ENCODE results near the gene ANKFN1. TPM values are rescaled to one million over a fixed set of nuclear protein-coding genes. Genes with fewer than 3 reads are reported as not detected.
"Not testable (repeated sequence)": the region's sequence is repeated elsewhere in the genome, so short reads cannot be mapped to it uniquely, and the experiment has no call there.

The ANKFN1 gene
- total RNA-seq, 1 donor from 2014 or later: 5.5 TPM

GRCh38 chr17:56184650-56185049, 31.4 kb downstream of the ANKFN1 start:
- DNase-seq: no peak

DNA sequence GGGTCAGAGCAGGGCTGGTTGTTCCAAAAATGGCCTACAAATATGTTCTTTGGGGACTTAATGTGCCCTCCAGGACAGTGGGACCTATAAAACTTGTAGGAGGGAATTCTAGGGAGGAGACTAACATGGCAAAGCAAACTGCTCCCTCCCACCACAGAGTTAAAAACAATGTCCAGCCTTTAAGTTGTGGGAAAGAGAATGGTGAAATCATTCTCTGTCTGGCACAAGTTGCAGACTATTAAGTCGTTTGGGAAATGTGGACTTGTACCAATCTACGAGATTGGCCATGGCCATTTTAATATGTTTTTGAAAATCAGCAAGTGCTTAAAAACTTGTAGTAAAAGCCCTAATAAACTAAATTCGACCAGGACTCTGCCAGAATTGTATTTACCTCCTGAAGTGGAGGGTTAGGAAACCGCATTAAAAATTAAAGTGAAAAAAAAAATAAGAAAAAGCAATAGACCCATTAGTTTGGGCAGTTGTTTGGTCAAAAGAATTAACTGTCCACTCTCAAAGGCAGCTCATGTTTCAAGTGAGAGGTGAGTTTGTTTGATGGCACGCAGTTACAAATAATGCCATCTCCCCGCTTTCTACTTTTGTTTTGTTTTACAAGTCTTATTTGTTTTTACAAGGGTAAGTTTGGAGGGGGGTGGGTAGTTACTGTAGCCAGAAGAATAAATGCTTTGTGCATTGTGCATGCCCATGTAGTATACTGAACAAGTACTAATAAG, 32.4 kb downstream of the ANKFN1 start:
- DNase-seq: no peak

DNA sequence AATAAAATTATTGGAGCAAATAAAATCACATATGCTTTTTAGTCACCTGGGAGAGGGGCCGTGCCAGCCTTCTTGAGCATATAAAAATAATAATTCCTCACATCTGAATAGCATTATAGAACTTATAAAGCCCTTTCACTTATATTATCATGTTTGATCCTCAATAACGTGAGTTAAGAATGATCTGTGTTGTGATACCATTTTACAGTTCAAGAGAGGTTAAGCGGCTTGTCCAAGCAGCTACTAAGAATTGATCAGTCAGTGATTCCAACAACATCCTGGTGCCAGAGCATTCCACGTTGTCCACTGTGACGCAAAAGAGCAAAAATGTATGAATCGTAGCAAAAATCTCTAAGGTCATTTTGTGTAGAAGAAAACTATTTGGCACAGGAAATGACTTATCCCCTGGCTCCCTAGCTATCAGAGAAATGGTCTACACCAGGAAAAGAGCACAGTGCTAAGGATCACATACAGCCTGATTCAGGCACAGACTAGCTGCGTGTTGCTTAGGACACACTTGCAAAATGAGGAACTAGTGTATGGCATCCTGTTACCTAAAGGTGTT, 33.0 kb downstream of the ANKFN1 start:
- DNase-seq: peak; percentile 54

DNA sequence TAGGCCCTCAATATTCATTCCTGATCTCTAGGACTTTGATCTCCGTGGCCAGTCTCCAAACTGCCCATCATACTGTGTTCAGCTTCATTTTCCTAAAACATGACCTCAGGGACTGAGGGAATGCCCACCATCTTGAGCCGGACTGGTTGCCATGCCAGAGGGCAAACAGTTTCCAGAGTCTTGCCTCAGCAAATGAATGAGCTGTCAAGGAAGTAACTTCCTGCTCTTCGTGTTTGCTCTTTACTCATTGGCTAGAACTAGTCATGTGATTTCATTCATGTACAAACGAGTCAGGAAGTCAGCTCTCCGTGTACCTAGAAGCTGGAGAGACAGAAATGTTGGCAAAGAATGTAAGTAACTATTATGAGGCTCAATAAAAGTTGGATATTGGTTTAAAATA, 50.2 kb downstream of the ANKFN1 start:
- no peak for DNase-seq

GRCh38 chr17:56206351-56206750, 53.1 kb downstream of the ANKFN1 start:
- DNase-seq: no peak

DNA sequence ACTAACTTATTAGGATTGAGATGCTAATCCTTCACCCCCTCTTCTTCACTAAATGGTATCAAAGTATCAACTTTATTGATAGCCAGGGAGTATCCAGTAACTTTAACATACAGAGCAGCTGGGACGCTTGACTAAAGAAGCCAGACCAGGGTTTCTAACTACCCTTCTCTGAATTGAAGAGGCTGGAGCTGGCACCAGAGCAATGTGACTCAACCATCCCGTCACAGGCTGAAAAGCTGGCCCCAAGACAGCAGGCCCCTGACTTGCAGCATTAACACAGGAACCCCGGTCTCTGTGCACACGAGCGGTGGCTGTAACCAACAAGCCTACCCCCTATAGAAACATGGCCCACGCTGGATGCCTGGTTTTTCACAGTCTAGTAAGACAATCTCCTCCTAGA, 59.8 kb downstream of the ANKFN1 start:
- DNase-seq: no peak

- no peak for DNase-seq
These were observed 64.6 kb downstream of the ANKFN1 start for GRCh38 chr17:56217921-56218320.

DNA sequence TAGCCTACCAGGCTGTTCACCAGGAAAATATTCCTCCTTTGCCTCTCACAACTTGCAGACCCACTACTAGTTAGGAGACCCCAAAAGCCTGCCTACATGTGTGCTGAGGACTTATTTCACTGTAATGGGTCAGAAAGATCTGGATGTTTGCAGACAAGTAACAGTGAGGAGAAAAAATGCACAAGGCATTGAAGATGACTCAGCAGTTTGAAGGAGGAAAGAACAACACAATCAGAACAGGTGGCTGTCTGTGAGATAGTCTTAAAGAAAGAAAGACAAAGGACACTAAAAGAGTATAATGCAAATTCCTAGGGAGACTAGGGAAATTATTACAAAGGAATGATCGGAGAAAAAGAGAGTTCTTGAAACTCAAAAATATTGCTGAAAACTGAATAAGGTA, 69.0 kb downstream of the ANKFN1 start:
- no peak for DNase-seq

DNA sequence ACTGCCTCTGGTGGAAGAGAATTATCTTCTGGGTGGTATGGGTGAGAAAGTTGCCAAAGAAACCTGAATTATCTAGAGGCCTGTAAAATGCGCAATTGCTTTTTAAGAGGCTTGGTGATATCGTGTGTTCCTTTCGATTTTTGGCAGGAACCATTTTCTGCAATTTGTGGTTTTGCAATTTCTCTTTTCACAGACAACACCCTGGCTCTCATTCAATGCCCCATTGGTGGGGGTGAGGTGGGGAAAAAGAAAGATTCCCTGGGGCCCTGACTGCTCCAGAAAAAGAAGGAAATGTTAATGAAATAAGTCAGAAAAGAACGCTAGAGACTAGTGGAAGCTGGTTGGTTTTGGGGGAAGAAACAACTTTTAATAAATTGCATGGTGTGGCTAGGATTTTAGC, 77.4 kb downstream of the ANKFN1 start:
- no peak for DNase-seq

DNA sequence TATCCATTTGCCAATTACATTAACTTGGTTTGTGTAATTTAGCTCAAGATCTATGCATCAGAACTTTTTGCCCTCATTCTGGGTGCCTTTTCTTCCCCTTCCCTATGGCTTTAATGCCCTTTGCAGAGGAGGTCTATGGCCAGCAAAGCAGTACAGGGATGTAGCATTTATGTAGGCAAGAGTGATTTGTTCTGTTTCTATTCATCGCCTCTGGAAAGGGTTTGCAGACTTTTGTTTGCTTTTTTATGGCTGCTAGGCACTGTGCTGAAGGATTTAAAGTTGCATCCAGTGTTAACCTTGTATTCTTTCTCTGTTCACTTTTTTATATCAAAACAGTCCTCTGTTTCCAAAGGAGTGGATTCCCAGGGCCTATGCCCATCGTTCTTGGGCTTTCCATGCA, 78.0 kb downstream of the ANKFN1 start:
- DNase-seq: no peak

GRCh38 chr17:56231693-56232092, 78.4 kb downstream of the ANKFN1 start:
- no peak for DNase-seq

DNA sequence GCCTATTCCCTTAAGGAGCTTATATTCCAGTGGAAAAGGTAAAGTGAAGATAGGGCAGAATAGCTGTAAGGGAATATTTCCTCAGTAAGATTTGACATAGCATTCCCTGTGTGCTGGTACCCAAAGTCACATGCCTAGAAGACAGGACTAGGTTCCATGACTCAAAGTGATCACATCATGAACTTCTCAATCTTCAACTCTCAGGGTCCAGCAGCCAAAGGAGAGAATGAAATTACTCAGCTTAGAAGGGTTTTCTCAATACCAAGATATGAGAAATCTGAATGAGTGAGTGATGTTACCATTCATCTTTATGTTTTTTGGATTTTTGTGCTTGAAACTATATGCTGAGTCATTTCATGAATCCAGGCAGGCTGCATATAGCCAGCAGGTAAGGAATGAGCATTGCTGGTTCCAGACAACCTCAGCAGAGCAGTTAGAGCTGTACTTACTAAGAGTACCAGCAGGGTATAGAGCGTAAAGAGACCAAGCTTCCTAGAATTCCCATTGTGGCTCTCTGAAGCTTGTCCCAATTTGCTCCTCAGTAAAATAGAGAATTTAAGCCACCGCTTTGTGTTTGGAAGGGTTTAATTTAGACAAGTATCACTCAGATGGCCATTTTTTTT, 91.1 kb downstream of the ANKFN1 start:
- no peak for DNase-seq

GRCh38 chr17:56247816-56248215, 94.5 kb downstream of the ANKFN1 start:
- DNase-seq: no peak

DNA sequence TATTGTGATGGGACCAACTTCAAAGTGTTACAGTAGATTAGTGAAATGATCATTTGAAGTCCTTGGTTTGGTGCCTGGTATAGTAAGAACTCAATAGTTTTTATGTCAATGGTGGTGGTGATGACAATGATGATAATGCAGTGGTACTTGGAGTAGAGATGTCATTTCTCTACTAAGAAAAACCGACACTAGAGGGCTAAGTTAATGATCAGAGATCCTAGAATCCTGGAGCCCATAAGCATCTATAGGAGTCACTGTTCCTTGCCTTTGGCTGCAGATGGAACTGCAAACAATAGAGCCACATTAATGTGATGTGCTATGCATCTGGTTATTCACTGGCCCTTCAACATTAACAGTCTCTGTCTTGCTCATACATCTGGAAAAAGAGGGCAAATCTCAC, 103.8 kb downstream of the ANKFN1 start:
- DNase-seq: no peak

GRCh38 chr17:56260376-56261002, 107.2 kb downstream of the ANKFN1 start:
- peak; percentile 60 for DNase-seq

- DNase-seq: no peak
These were observed 109.5 kb downstream of the ANKFN1 start for GRCh38 chr17:56262803-56263202.

DNA sequence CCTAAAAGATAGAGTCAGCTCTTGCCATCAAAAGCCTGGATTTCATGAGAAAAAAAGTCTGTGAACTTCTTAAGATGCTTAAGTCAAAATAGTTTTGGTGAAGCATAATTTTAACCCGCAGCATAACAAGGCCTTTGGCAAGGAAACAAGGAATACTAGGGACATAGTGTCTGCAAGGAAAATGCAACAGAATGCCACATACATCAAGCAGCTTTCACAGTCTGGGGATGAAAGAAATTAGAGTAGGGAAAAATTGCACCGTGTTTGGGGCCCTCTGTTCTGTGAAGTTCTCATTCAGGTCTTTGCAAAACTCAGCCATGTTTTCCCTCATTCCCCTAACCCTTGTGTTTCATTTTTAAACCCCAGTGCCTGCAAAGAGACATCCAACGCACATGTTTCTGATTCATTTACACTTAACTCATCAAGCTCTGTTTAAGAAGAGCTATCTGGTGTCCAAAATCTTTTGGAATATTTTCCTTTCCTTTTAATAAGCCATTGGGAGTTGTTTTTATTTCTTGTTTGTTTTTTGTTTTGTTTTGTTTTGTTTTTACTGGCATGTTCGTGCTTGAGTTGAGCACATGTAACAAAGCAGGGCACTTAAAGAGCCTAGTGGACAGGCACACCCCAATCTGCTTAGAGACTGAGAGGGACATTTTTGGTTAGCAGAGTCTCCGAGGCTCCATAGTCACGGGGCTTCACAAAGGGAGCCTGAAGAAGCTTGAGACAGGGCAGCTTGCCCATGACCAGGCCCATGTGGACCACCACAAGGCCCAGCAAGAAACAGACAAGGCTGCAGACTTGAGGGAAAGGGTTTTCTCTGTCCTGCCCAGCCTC, 116.5 kb downstream of the ANKFN1 start:
- peak; percentile 87 for DNase-seq

DNA sequence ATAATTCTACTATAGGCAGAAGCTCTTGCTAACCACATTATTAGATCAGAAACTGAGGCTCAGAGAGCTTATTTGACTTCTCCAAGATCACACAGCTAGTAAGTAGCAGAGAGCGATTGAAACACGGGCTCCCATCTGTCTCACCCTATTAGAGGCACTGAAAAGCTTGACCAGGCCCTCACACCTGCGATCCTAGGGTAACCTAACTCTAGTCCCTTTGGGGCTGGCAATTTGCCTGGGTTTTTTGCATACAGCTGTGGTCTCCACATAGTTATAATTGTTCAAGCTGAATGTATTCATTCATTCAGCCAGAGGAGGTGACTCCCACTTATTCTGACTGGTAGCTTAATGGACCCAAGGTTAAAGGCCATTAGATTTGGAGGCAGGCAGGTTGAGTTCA, 121.2 kb downstream of the ANKFN1 start:
- DNase-seq: no peak

DNA sequence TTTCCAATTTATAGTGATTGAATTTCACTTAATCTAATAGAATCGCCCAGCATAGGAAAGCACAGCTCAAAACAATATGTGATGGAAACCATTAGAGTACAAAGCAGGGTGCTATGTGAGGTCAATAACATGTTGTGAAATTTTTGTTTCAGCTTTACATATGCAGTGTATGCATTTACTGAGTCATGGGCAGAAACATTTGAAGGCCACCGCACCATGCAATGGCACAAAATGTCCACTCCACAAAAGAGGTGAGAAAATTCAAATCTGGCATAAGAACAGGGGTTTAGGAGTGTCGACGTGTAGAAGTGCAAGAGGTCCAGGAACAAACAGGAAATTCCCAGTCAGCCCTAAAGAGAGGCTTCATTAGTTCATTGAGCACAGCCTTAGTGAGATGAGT, 131.2 kb downstream of the ANKFN1 start:
- no peak for DNase-seq

- not testable (repeated sequence) for DNase-seq
These were observed 135.5 kb downstream of the ANKFN1 start for GRCh38 chr17:56288786-56289185.

- DNase-seq: no peak
These were observed 136.0 kb downstream of the ANKFN1 start for GRCh38 chr17:56289321-56289720.

DNA sequence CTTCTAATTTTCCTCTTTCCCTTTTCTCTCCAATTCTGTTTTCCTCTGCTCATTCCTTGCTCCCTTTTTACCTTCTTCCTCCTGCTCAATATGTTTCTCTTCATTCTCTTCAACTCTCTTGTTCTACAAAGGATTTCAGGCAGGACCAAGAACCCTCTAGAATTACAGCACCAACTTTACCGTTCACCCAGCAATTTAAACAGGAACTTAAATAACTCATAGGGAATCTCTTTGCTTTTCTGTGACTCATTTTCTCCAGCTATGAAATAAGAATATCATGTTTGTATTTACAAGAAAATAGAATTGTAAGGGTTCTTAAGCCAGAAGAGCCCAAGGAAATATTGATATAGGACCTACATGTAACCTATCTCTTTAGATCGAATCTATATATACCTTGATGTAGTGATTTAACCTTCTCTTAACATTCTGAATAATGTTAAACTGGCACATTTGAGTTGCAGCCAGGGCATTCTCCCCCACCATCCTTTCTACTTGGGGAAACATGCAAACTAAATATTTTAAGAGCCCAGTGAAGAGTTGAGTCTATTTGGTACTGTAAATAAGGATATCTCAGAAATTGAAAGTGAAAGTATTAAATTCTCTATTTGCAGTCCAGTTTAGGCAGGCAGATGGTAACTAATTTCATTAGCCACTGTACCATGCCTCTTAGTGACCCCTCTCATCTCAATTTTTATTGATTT, 137.0 kb downstream of the ANKFN1 start:
- DNase-seq: no peak

Measured in skin of body (tissue), 2 donors.